BLaER1 treated with 17β-estradiol and CSF1 and Interleukin-3, amounts not matched to agents 10 nM and 100 nM (cell line): Measurements from ENCODE around the gene PGM5.
A peak's percentile ranks its signal among the peaks of the same experiment; 100 is the strongest.

Experiments used
- H3K27ac ChIP-seq, 11 experiments: shearing (Covaris generic); formaldehyde crosslinking; 2 replicates each; pipeline ENCODE4 v1.8.1; 2022
- H3K27me3 ChIP-seq, 11 experiments: shearing (Covaris generic); formaldehyde crosslinking; 2 replicates each; pipeline ENCODE4 v1.8.1; 2022
- H3K36me3 ChIP-seq, 11 experiments: shearing (Covaris generic); formaldehyde crosslinking; 2 replicates each; pipeline ENCODE4 v1.8.1; 2022
- H3K4me1 ChIP-seq, 10 experiments: shearing (Covaris generic); formaldehyde crosslinking; 2 replicates each; pipeline ENCODE4 v1.8.1; 2022
- H3K4me2 ChIP-seq, 11 experiments: shearing (Covaris generic); formaldehyde crosslinking; 2 replicates each; pipeline ENCODE4 v1.8.1; 2022
- H3K4me3 ChIP-seq, 10 experiments: shearing (Covaris generic); formaldehyde crosslinking; 2 replicates each; pipeline ENCODE4 v1.8.1; 2022
- H3K9ac ChIP-seq, 11 experiments: shearing (Covaris generic); formaldehyde crosslinking; 2 replicates each; pipeline ENCODE4 v1.8.1; 2022
- H3K9me3 ChIP-seq, 11 experiments: shearing (Covaris generic); formaldehyde crosslinking; replicated peaks in 1 of 11; 2 replicates each; pipeline ENCODE4 v1.8.1; 2022
- H4K20me1 ChIP-seq, 11 experiments: shearing (Covaris generic); formaldehyde crosslinking; 2 replicates each; pipeline ENCODE4 v1.8.1; 2022
- Cebpa-rat ChIP-seq, 11 experiments: shearing (Covaris generic); IDR thresholded peaks; 2 replicates each; pipeline ENCODE4 v1.8.1; 2022

PGM5 gene

GRCh38 chr9:68560071-68560844, 203.8 kb downstream of the PGM5 start:
- H3K9ac ChIP-seq: peak overlapping the region in 3 of 11 experiments; percentile 20 to 46 (median 28); a peak in 4 of 22 replicates
- H3K4me2 ChIP-seq: peak overlapping the region in 6 of 11 experiments; percentile 10 to 61 (median 56); a peak in 11 of 22 replicates
- H3K36me3 ChIP-seq: no peaks in the 10 kb centered on the region
- H3K27me3 ChIP-seq: no peaks in the 10 kb centered on the region
- no peaks in the 10 kb centered on the region for H3K9me3 ChIP-seq
- no peaks in the 10 kb centered on the region for H4K20me1 ChIP-seq
- H3K4me1 ChIP-seq: peaks cover 0 to 73% (median 24%) of the 10 kb centered on the region in 10 experiments; a peak in 12 of 20 replicates
- H3K4me3 ChIP-seq: no peak overlapping the region
- TF ChIP-seq Cebpa-rat (IDR thresholded peaks at IDR 0.05): peak in 2 of 11 experiments; percentile 17 to 64; a peak in 2 of 22 replicates
- H3K27ac ChIP-seq: peak overlapping the region in 5 of 11 experiments; percentile 1 to 73 (median 47); a peak in 9 of 22 replicates

GRCh38 chr9:68562461-68562860, 206.1 kb downstream of the PGM5 start:
- no peaks in the 10 kb centered on the region for H3K36me3 ChIP-seq
- H3K9me3 ChIP-seq: no peaks in the 10 kb centered on the region
- no peak overlapping the region for H3K27ac ChIP-seq
- peaks cover 0 to 67% (median 24%) of the 10 kb centered on the region in 10 experiments; a peak in 12 of 20 replicates for H3K4me1 ChIP-seq
- H3K27me3 ChIP-seq: no peaks in the 10 kb centered on the region
- no peak for TF ChIP-seq Cebpa-rat (IDR thresholded peaks at IDR 0.05)
- no peaks in the 10 kb centered on the region for H4K20me1 ChIP-seq
- no peak overlapping the region for H3K4me2 ChIP-seq
- no peak overlapping the region for H3K9ac ChIP-seq
- no peak overlapping the region for H3K4me3 ChIP-seq

GRCh38 chr9:68567565-68567964, 211.2 kb downstream of the PGM5 start:
- Histone ChIP-seq H3K4me2 (no peak overlapping the region), H3K4me3 (no peak overlapping the region), H3K9me3 (peaks cover 6 to 23% (median 12%) of the 10 kb centered on the region in 11 experiments; a peak in 21 of 22 replicates), H3K27ac (no peak overlapping the region), H3K9ac (no peak overlapping the region), H3K4me1 (peaks cover 0 to 25% (median 8%) of the 10 kb centered on the region in 10 experiments; a peak in 11 of 20 replicates), H4K20me1 (no peaks in the 10 kb centered on the region), H3K27me3 (no peaks in the 10 kb centered on the region), H3K36me3 (0 out of 22 replicates have a peak, but pooled peaks cover 0 to 4% (median 0%) of the 10 kb centered on the region in 11 experiments)
- TF ChIP-seq Cebpa-rat (IDR thresholded peaks at IDR 0.05): no peak

- Histone ChIP-seq H3K4me1 (peaks cover 11 to 25% (median 17%) of the 10 kb centered on the region in 10 experiments), H3K9ac (no peak overlapping the region), H3K27me3 (no peaks in the 10 kb centered on the region), H3K9me3 (peaks cover 6 to 25% (median 12%) of the 10 kb centered on the region in 11 experiments; a peak in 21 of 22 replicates), H3K27ac (no peak overlapping the region), H4K20me1 (no peaks in the 10 kb centered on the region), H3K36me3 (0 out of 22 replicates have a peak, but pooled peaks cover 0 to 4% (median 0%) of the 10 kb centered on the region in 11 experiments), H3K4me3 (no peak overlapping the region), H3K4me2 (no peak overlapping the region)
- no peak for TF ChIP-seq Cebpa-rat (IDR thresholded peaks at IDR 0.05)
Observed at GRCh38 chr9:68574150-68574549, 217.7 kb downstream of the PGM5 start.

- peaks cover 11 to 25% (median 17%) of the 10 kb centered on the region in 10 experiments for H3K4me1 ChIP-seq
- 0 out of 22 replicates have a peak, but pooled peaks cover 0 to 4% (median 0%) of the 10 kb centered on the region in 11 experiments for H3K36me3 ChIP-seq
- H4K20me1 ChIP-seq: no peaks in the 10 kb centered on the region
Observed at GRCh38 chr9:68575817-68576216, 219.4 kb downstream of the PGM5 start.

GRCh38 chr9:68577774-68578591, 221.6 kb downstream of the PGM5 start:
- peaks cover 21 to 40% (median 28%) of the 10 kb centered on the region in 10 experiments for H3K4me1 ChIP-seq
- H3K27me3 ChIP-seq: no peaks in the 10 kb centered on the region
- H3K4me2 ChIP-seq: peak overlapping the region; percentile 15 to 77 (median 56); a peak in 21 of 22 replicates
- no peaks in the 10 kb centered on the region for H3K36me3 ChIP-seq
- H4K20me1 ChIP-seq: no peaks in the 10 kb centered on the region
- peaks cover 0 to 4% (median 0%) of the 10 kb centered on the region in 11 experiments; a peak in 1 of 22 replicates for H3K9me3 ChIP-seq
- H3K9ac ChIP-seq: no peak overlapping the region
- no peak overlapping the region for H3K4me3 ChIP-seq
- no peak for TF ChIP-seq Cebpa-rat (IDR thresholded peaks at IDR 0.05)
- no peak overlapping the region for H3K27ac ChIP-seq

More at GRCh38 chr9:68575817-68576216, 219.4 kb downstream of the PGM5 start:
- H3K27ac ChIP-seq: no peak overlapping the region
- no peaks in the 10 kb centered on the region for H3K27me3 ChIP-seq
- H3K9ac ChIP-seq: no peak overlapping the region
- H3K9me3 ChIP-seq: peaks cover 6 to 20% (median 12%) of the 10 kb centered on the region in 11 experiments; a peak in 21 of 22 replicates
- H3K4me3 ChIP-seq: no peak overlapping the region
- TF ChIP-seq Cebpa-rat (IDR thresholded peaks at IDR 0.05): no peak
- H3K4me2 ChIP-seq: no peak overlapping the region
